Esophagus muscularis mucosa (tissue), 4 donors: ENCODE results near the gene PRKCQ. TPM values are rescaled to one million over a fixed set of nuclear protein-coding genes. Genes with fewer than 3 reads are reported as not detected.
A peak's percentile ranks its signal among the peaks of the same experiment; 100 is the strongest.

Experiments used
- DNase-seq: peaks from one replicate; pipeline ENCODE4 v3.0.0-alpha.2; 2017; ENCODE audit errors: extremely low spot score
- H3K27ac ChIP-seq, 4 donors: fragments of 200-600 bp; sonication (generic); replicated peaks in 1 of 4; 1 replicate in 3 of 4; 2 replicates in 1 of 4; pipeline ENCODE4 v1.5.1; 2016 to 2019; ENCODE audit warnings: mild to moderate bottlenecking in 1 of 4
- H3K27me3 ChIP-seq, 4 donors: fragments of 200-600 bp; sonication (generic); one replicate each; pipeline versions ENCODE4 v1.5.1 to v1.6.0; 2016 to 2019
- H3K36me3 ChIP-seq, 4 donors: fragments of 200-600 bp; sonication (generic); one replicate each; pipeline ENCODE4 v1.5.1; 2016 to 2019
- H3K4me1 ChIP-seq, 4 donors: fragments of 200-600 bp; sonication (generic); one replicate each; pipeline ENCODE4 v1.5.1; 2016 to 2019
- H3K4me3 ChIP-seq, 4 donors: fragments of 200-600 bp; sonication (generic); 1 replicate in 2 of 4; 2 replicates in 2 of 4; pipeline ENCODE4 v1.5.1; 2016 to 2019; ENCODE audit warnings: mild to moderate bottlenecking in 4 of 4, moderate library complexity in 1 of 4
- H3K9me3 ChIP-seq, 4 donors: fragments of 200-600 bp; sonication (generic); 1 replicate in 3 of 4; 2 replicates in 1 of 4; pipeline ENCODE4 v1.5.1; 2016 to 2019
- CTCF ChIP-seq, 3 experiments: fragments of 200-600 bp in 2 of 3; fragments of 450-650 bp in 1 of 3; sonication (generic) in 2 of 3; IDR thresholded peaks; one replicate each; pipeline ENCODE4 v1.5.1; 2017 to 2019; ENCODE audit warnings: antibody characterized with exemption in 3 of 3, mild to moderate bottlenecking in 2 of 3, moderate library complexity in 1 of 3
- EP300 ChIP-seq: sonication (generic); formaldehyde crosslinking; IDR thresholded peaks from one replicate; pipeline ENCODE4 v1.6.1; 2017; ENCODE audit warnings: antibody characterized with exemption
- POLR2A ChIP-seq: fragments of 450-650 bp; IDR thresholded peaks from one replicate; pipeline ENCODE4 v1.6.1; 2017; ENCODE audit warnings: antibody characterized with exemption, moderate library complexity, mild to moderate bottlenecking, low read depth
- POLR2AphosphoS5 ChIP-seq, 2 donors: sonication (generic); formaldehyde crosslinking; IDR thresholded peaks; one replicate each; pipeline ENCODE4 v1.6.1; 2017; ENCODE audit warnings: antibody characterized with exemption in 2 of 2
- WGBS: methylation state at CpG from one replicate; pipeline ENCODE4 v1.1.5; 2018; 5-methylcytosine and 5-hydroxymethylcytosine counted together
- intact Hi-C: fragments of 100-400 bp; cut with DNase I; formaldehyde crosslinking; loops from one replicate; pipeline ENCODE4 v1.15.1; 2023
- total RNA-seq, 4 donors: library from RNA; depleted of rRNA; stranded (reverse); fragments of >200 nt; gene quantifications; one replicate each; pipeline versions ENCODE4 v1.1.0 to v1.2.1, GENCODE V29; 2016

Gene PRKCQ
- total RNA-seq, 4 donors from 2014 or later = 4.6 to 9.4 (median 6.8) TPM

- no peak for DNase-seq
- peak overlapping the region in 2 of 4 donors; percentile 53 to 62 for H3K27ac ChIP-seq
- intact Hi-C loops = no loop called here
Observed at GRCh38 chr10:6580279-6581029, 378 bp upstream of the PRKCQ start.

GRCh38 chr10:6579183-6579903 is 733 bp downstream of the PRKCQ start:
- DNase-seq = no peak
- Histone ChIP-seq H3K27me3 (peaks cover 0 to 55% (median 9%) of the 10 kb centered on the region in 4 donors), H3K27ac (peak overlapping the region in 3 of 4 donors; percentile 10 to 53 (median 40)), H3K36me3 (no peaks in the 10 kb centered on the region), H3K4me1 (peaks cover 0 to 14% (median 12%) of the 10 kb centered on the region in 4 donors), H3K4me3 (peak overlapping the region; percentile 61 to 80 (median 61)), H3K9me3 (no peaks in the 10 kb centered on the region)
- TF ChIP-seq POLR2A (no peak), EP300 (no peak), POLR2AphosphoS5 (IDR thresholded peaks at IDR 0.05) (no peak), CTCF (IDR thresholded peaks at IDR 0.05) (no peak)
- intact Hi-C loops = no loop called here
- WGBS = 36% methylated on average over 16 of the region's 16 CpGs

More at GRCh38 chr10:6580279-6581029, 378 bp upstream of the PRKCQ start:
- H3K36me3 ChIP-seq = no peaks in the 10 kb centered on the region
- peak; percentile 50 to 62 (median 50) for TF ChIP-seq CTCF (IDR thresholded peaks at IDR 0.05)
- peak; percentile 31 for TF ChIP-seq POLR2A
- TF ChIP-seq POLR2AphosphoS5 (IDR thresholded peaks at IDR 0.05) = no peak
- TF ChIP-seq EP300 = no peak
- no peaks in the 10 kb centered on the region for H3K9me3 ChIP-seq
- H3K4me1 ChIP-seq = peaks cover 0 to 14% (median 12%) of the 10 kb centered on the region in 4 donors
- peak overlapping the region; percentile 61 to 80 (median 61) for H3K4me3 ChIP-seq
- 17% methylated on average over 11 of the region's 56 CpGs for WGBS
- H3K27me3 ChIP-seq = peaks cover 0 to 53% (median 9%) of the 10 kb centered on the region in 4 donors

DNA sequence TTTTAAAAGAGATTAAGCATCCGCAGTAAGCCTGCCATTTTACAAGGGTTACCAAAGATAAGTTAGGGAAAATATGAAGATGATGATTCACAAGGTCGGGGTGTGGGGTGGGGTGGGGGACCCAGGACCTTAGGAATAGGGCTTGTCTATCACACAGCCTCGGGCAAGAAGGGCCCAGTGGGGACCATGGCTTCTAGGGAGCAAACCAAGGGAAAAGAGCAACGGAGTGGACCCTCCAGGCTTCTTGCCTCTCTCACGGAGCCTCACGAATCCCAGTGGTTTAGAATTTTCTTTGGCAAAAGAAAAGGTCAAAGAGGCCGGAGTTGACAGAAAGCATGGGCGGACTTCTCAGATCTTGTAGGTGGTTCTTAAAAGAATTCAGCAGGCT is 1.3 kb downstream of the PRKCQ start:
- H3K27me3 ChIP-seq = peaks cover 0 to 58% (median 9%) of the 10 kb centered on the region in 4 donors
- no peak for DNase-seq
- H3K27ac ChIP-seq = peak overlapping the region in 1 of 4 donors; percentile 26
- TF ChIP-seq CTCF (IDR thresholded peaks at IDR 0.05) = no peak
- TF ChIP-seq POLR2AphosphoS5 (IDR thresholded peaks at IDR 0.05) = no peak
- TF ChIP-seq EP300 = no peak
- TF ChIP-seq POLR2A = no peak
- WGBS = 75% methylated on average over 8 of the region's 8 CpGs
- peaks cover 0 to 14% (median 12%) of the 10 kb centered on the region in 4 donors for H3K4me1 ChIP-seq
- no peaks in the 10 kb centered on the region for H3K36me3 ChIP-seq
- H3K9me3 ChIP-seq = no peaks in the 10 kb centered on the region
- intact Hi-C loops = no loop called here
- H3K4me3 ChIP-seq = peak overlapping the region in 3 of 4 donors; percentile 61 to 80 (median 61)

DNA sequence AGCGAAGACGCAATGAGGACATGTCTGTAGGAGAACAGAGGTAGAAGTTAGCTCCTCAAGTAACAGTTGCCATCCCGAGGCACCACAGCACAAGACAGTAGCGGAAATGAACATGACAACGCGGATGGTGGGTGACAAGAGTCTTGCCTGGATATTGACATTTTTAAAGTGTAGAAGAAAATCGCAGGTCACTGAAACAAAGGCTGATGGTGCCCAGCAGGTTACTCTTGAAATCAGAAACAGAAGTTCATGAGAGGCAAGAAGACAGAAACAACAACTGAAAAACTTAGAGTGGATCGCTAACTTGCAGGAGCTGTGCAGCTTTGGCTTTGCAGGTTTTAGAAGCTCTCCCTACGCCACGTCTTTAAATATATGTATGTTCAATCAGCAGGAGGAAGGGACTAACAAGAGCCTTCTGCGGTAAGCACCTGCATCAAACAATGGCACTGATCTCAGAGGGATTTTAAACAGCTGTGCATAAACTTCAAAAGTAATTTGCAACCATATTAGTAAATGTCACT is 1.8 kb downstream of the PRKCQ start:
- intact Hi-C loops = no loop called here

More for the DNA sequence above, 1.8 kb downstream of the PRKCQ start:
- H3K27me3 ChIP-seq = peaks cover 0 to 58% (median 9%) of the 10 kb centered on the region in 4 donors
- H3K4me3 ChIP-seq = peak overlapping the region in 3 of 4 donors; percentile 5 to 61 (median 61)
- WGBS = 80% methylated on average over 11 of the region's 11 CpGs
- H3K36me3 ChIP-seq = no peaks in the 10 kb centered on the region
- H3K27ac ChIP-seq = no peak overlapping the region
- TF ChIP-seq CTCF (IDR thresholded peaks at IDR 0.05) (no peak), POLR2A (no peak), POLR2AphosphoS5 (IDR thresholded peaks at IDR 0.05) (no peak)
- no peaks in the 10 kb centered on the region for H3K9me3 ChIP-seq
- no peak for DNase-seq
- H3K4me1 ChIP-seq = peaks cover 0 to 14% (median 12%) of the 10 kb centered on the region in 4 donors
